Lower leg skin (tissue), 4 donors: ENCODE data around the gene SLC6A3. TPM values are rescaled to one million over a fixed set of nuclear protein-coding genes. Genes with fewer than 3 reads are reported as not detected.
"Not testable (repeated sequence)": the region's sequence is repeated elsewhere in the genome, so short reads cannot be mapped to it uniquely, and the experiment has no call there.

ENCODE experiments used
- DNase-seq, 2 donors: peaks; one replicate each; pipeline ENCODE4 v3.0.0-alpha.2; 2019; ENCODE audit warnings: low spot score in 2 of 2
- H3K4me3 ChIP-seq: fragments of 200-600 bp; sonication (generic); 2 replicates; pipeline ENCODE4 v1.5.1; 2017; ENCODE audit warnings: mild to moderate bottlenecking, low read depth; ENCODE audit not compliant: poor library complexity, severe bottlenecking
- CTCF ChIP-seq, 3 donors: fragments of 450-650 bp; IDR thresholded peaks; one replicate each; pipeline ENCODE4 v1.5.1; 2016; ENCODE audit warnings: antibody characterized with exemption in 3 of 3, mild to moderate bottlenecking in 3 of 3, moderate library complexity in 2 of 3
- POLR2A ChIP-seq, 2 donors: fragments of 450-650 bp; IDR thresholded peaks; one replicate each; pipeline ENCODE4 v1.6.1; 2016 to 2017; ENCODE audit warnings: antibody characterized with exemption in 2 of 2, mild to moderate bottlenecking in 1 of 2, moderate library complexity in 1 of 2
- whole genome bisulfite sequencing, 2 donors: methylation state at CpG; one replicate each; pipeline ENCODE4 v1.1.5; 2018; 5-methylcytosine and 5-hydroxymethylcytosine counted together
- intact Hi-C: fragments of 100-400 bp; cut with DNase I; formaldehyde crosslinking; loops from one replicate; pipeline ENCODE4 v1.15.0; 2023; ENCODE audit warnings: low total_unique reads
- total RNA-seq, 4 donors: library from RNA; depleted of rRNA; stranded (reverse); fragments of >200 nt; gene quantifications; one replicate each; pipeline ENCODE4 v1.1.0, GENCODE V29; 2016

The SLC6A3 gene
- total RNA-seq, 4 donors from 2014 or later: not detected

DNA sequence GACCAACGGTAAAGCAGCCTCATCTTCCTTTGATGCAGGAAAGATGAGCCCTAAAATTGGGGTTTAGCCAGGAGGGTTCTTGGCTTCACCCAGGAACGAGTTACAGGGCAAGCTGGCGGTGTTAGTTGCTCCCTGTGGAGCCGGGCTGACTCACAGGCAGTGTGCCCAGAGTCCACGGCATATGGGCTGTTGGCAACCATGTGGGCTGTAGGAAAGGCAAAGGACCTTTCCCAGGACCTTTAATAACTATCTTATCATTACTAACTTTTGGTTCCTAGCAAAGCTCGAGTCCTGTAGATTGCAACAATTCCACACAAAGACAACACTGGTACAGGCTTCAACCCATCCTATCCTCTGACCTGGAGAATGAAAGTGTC is 70.6 kb downstream of the SLC6A3 start:
- TF ChIP-seq POLR2A (IDR thresholded peaks at IDR 0.05): no peak
- no peak for TF ChIP-seq CTCF (IDR thresholded peaks at IDR 0.05)
- no peak overlapping the region for H3K4me3 ChIP-seq
- WGBS, 2 donors: 20 to 34% methylated on average over 6 of the region's 6 CpGs
- intact Hi-C loops: no loop called here
- no peak for DNase-seq

DNA sequence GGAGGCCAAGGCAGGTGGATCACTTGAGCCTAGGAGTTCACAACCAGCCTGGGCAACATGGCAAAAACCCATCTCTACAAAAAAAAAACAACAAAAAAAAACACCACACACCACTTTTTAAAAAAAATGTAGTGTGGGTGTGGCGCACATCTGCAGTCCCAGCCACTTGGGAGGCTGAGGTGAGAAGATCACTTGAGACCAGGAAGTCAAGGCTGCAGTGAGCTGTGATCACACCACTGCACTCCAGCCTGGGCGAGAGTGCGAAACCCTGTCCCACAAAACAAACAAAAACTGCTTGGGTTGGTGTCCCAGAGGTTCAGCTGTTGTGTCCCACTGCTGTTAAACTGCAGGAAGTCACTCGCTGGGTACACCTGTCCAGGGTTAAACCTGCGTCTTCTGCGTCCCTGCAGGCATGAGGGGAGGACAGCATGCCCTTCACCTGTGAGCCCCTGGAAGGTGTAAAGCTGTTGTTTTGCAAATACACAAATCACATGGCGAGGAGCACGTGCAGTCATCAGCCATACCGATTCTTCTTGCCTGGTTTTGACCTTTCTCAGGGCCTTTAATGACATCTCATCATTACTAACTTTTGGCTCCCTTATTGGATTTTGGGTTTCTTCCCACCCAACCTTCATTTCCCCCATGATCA is 71.1 kb downstream of the SLC6A3 start:
- WGBS, 2 donors: 69 to 73% methylated on average over 9 of the region's 9 CpGs
- intact Hi-C loops: no loop called here
- DNase-seq: no peak
- H3K4me3 ChIP-seq: no peak overlapping the region
- TF ChIP-seq POLR2A (IDR thresholded peaks at IDR 0.05) (no peak), CTCF (IDR thresholded peaks at IDR 0.05) (no peak)

DNA sequence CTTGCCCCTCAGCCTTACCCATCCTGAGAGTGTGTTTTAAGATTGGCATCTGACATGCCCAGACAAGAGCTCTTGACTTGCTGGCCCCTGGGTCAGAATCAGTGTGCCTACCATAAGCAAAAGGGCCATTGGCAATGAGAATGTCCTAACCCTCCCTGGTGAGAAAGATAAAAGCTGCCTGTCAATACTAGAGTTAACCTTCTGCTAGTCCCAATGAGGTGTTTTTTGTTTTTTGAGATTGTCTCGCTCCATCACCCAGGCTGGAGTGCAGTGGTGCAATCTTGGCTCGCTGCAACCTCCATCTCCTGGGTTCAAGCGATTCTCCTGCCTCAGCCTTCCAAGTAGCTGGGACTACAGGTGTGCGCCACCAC is 73.3 kb downstream of the SLC6A3 start:
- WGBS, 2 donors: 92 to 96% methylated on average over 4 of the region's 4 CpGs
- H3K4me3 ChIP-seq, intact Hi-C loops, DNase-seq: not testable (repeated sequence)

GRCh38 chr5:1371218-1371971 is 73.8 kb downstream of the SLC6A3 start:
- TF ChIP-seq CTCF (IDR thresholded peaks at IDR 0.05) (no peak), POLR2A (IDR thresholded peaks at IDR 0.05) (no peak)
- intact Hi-C loops: no loop called here
- 80 to 83% methylated on average over 13 of the region's 13 CpGs for WGBS, 2 donors
- H3K4me3 ChIP-seq: no peak overlapping the region
- DNase-seq: no peak

DNA sequence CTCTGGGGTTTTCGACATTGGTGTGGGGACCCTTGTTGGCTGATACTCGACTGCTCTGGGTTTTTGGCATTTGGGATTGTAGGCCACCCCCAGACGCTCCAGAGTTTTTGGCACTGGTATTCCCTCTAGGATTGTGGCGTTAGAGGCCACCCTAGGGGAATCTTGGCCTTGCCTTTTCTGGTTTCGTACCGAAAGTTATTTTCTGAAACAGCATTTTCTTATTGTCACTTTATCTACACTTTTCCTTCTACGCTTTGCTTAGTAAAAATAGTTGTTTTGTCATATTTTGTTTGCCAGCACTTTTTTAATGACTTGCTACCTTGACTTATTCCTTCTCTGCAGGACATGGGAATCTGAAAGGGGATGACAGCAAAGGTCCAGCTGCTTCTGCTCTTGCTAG is 75.2 kb downstream of the SLC6A3 start:
- intact Hi-C loops: no loop called here
- 75 to 84% methylated on average over 7 of the region's 7 CpGs for WGBS, 2 donors
- TF ChIP-seq CTCF (IDR thresholded peaks at IDR 0.05) (no peak), POLR2A (IDR thresholded peaks at IDR 0.05) (no peak)
- no peak overlapping the region for H3K4me3 ChIP-seq
- no peak for DNase-seq

- TF ChIP-seq CTCF (IDR thresholded peaks at IDR 0.05): no peak
- TF ChIP-seq POLR2A (IDR thresholded peaks at IDR 0.05): no peak
- H3K4me3 ChIP-seq: no peak overlapping the region
- intact Hi-C loops: no loop called here
- WGBS, 2 donors: 77 to 83% methylated on average over 4 of the region's 4 CpGs
- no peak for DNase-seq
Measured at GRCh38 chr5:1368756-1369155, 76.5 kb downstream of the SLC6A3 start.
